ENCODE results near the gene TMEM119. TPM values are rescaled to one million over a fixed set of nuclear protein-coding genes. Genes with fewer than 3 reads are reported as not detected.

TMEM119 gene
- total and polyA plus RNA-seq, 10 of the 15 experiments (the other 5 are each of a cell fraction or from before 2014, with no cell fraction given), result 0.11 to 0.44 (median 0.19) TPM; not detected in 5

GRCh38 chr12:108616941-108617858, 19.3 kb upstream of the TMEM119 start:
- Histone ChIP-seq H2AFZ (ENCODE audit: control insufficient read depth, low read depth, low read length) (no peak overlapping the region; the same call in 1 of the 2 replicates), H3K27me3 (replicated peaks in 1 of 2; ENCODE audit: control insufficient read depth in 2 of 2, insufficient read depth in 2 of 2, low read length in 1 of 2) (no peaks in the 10 kb centered on the region), H3K27ac (ENCODE audit: control insufficient read depth, insufficient read depth) (peak overlapping the region; percentile 99), H3K4me2 (ENCODE audit: control insufficient read depth, insufficient read depth) (peak overlapping the region; percentile 89), H3K4me3 (no peak overlapping the region; the same call in 1 of the 2 replicates), H3K9ac (ENCODE audit: control insufficient read depth, insufficient read depth, low read length) (peak overlapping the region; percentile 63), H3K9me3 (replicated peaks; ENCODE audit: control insufficient read depth, insufficient read depth, low read length) (peaks cover 13% of the 10 kb centered on the region; the same call in 2 of the 3 replicates), H4K20me1 (ENCODE audit: control insufficient read depth, insufficient read depth) (no peaks in the 10 kb centered on the region), H3K36me3 (ENCODE audit: control insufficient read depth in 2 of 2, insufficient read depth in 2 of 2, low read length in 1 of 2) (no peaks in the 10 kb centered on the region; a peak in 1 of 4 replicates), H3K79me2 (ENCODE audit: control insufficient read depth, insufficient read depth, low read length) (no peaks in the 10 kb centered on the region), H3K4me1 (ENCODE audit: control insufficient read depth, insufficient read depth, low read length) (peaks cover 55% of the 10 kb centered on the region)
- ChIA-PET SMC1A (ENCODE audit: uncharacterized antibody, unreplicated experiment) (interaction anchor here (0.5 to 11.4 kb wide), 28 partner anchors 9 to 383 kb away, joined by 3 to 718 read pairs (median 5); partner anchors contain the start of genes ISCU, SART3 and SELPLG), POLR2A (interaction anchor here (0.6 to 8.2 kb wide), 14 partner anchors 9 to 234 kb away, joined by 3 to 211 read pairs (median 6); partner anchors contain the start of genes ISCU and SELPLG), CTCF (interaction anchor here (0.6 to 17.2 kb wide), 42 partner anchors 10 to 627 kb away, joined by 3 to 866 read pairs (median 5); partner anchors contain the start of genes ALKBH2, ISCU, SART3 and SELPLG), RAD21 (ENCODE audit: unreplicated experiment) (interaction anchor here (0.6 to 15.9 kb wide), 34 partner anchors 17 to 476 kb away, joined by 3 to 633 read pairs (median 5); partner anchors contain the start of genes ALKBH2, FICD, ISCU and SART3)
- TSS peak; percentile 88 for BruUV-seq (replicated peaks)
- WGBS (ENCODE audit: insufficient coverage, insufficient replicate concordance, low lambda C conversion rate, missing lambda C conversion rate), result 3% methylated on average over 14 of the region's 14 CpGs
- intact Hi-C loops (cut with micrococcal nuclease; ENCODE audit: unreplicated experiment) (loop anchor here (1.0 to 5.0 kb wide), 4 partner anchors 18 to 100 kb away; partner anchors contain the start of gene FICD), in situ Hi-C loops (cut with MboI) (loop anchor here (5.0 kb wide), 2 partner anchors 50 to 285 kb away; no protein-coding TSS in a partner anchor)
- ATAC-seq, result peak; percentile 90
- FAIRE-seq, result peak; percentile 81
- DNase-seq (ENCODE audit: low read depth, low spot score), result peak; percentile 93
- TF ChIP-seq BMI1 (IDR thresholded peaks at IDR 0.05; ENCODE audit: borderline replicate concordance), result peak; percentile 59
- TF ChIP-seq EP300 (IDR thresholded peaks at IDR 0.05; ENCODE audit: borderline replicate concordance in 1 of 2, control insufficient read depth in 1 of 2, low read depth in 2 of 2, low read length in 2 of 2), result peak; percentile 97
- no peak for TF ChIP-seq SUZ12 (IDR thresholded peaks at IDR 0.05; ENCODE audit: unreplicated experiment)
- TF ChIP-seq WRNIP1 (IDR thresholded peaks at IDR 0.05; ENCODE audit: borderline replicate concordance, low read depth, low read length), result no peak
- no peak for TF ChIP-seq CEBPB (IDR thresholded peaks at IDR 0.05; ENCODE audit: borderline replicate concordance in 1 of 2, low read depth in 2 of 2, low read length in 2 of 2)
- peak; percentile 6; the same call in 1 of the 2 replicates for TF ChIP-seq YY1 (IDR thresholded peaks at IDR 0.05; ENCODE audit: low read depth, low read length)
- peak; percentile 80 for TF ChIP-seq POLR2AphosphoS5 (IDR thresholded peaks at IDR 0.05; ENCODE audit: low read length)
- no peak for TF ChIP-seq STAT3 (IDR thresholded peaks at IDR 0.05; ENCODE audit: low read depth, low read length)
- no peak for TF ChIP-seq NR2C1 (IDR thresholded peaks at IDR 0.05)
- no peak for TF ChIP-seq HDAC6 (IDR thresholded peaks at IDR 0.05; ENCODE audit: unreplicated experiment)
- TF ChIP-seq RB1 (IDR thresholded peaks at IDR 0.05; ENCODE audit: borderline replicate concordance), result no peak
- no peak for TF ChIP-seq CBX3 (IDR thresholded peaks at IDR 0.05; ENCODE audit: borderline replicate concordance, low read depth)
- TF ChIP-seq NR2F1 (conservative IDR thresholded peaks at IDR 0.05), result peak; percentile 98
- peak; percentile 10; the same call in 1 of the 2 replicates for TF ChIP-seq TAF1 (IDR thresholded peaks at IDR 0.05; ENCODE audit: borderline replicate concordance, low read depth, low read length)
- peak; percentile 55; the same call in 1 of the 2 replicates for TF ChIP-seq ZNF592 (IDR thresholded peaks at IDR 0.05)
- TF ChIP-seq CBX5 (IDR thresholded peaks at IDR 0.05; ENCODE audit: low read depth), result 0 out of 2 replicates have a peak, but pooled peaks have one; percentile 31

All from GM12878 (cell line).